ELF-1 (cell line): ENCODE measurements around the gene PACSIN2.

Experiments used
- DNase-seq: peaks from one replicate; pipeline ENCODE4 v3.0.0-alpha.2; 2016; ENCODE audit warnings: low read depth, low spot score

Gene PACSIN2

GRCh38 chr22:42906605-42907348, 108.2 kb downstream of the PACSIN2 start:
- DNase-seq, result no peak

GRCh38 chr22:42905702-42906183, 109.2 kb downstream of the PACSIN2 start:
- DNase-seq, result no peak

- no peak for DNase-seq
These were observed 109.7 kb downstream of the PACSIN2 start for GRCh38 chr22:42905217-42905616.

GRCh38 chr22:42904050-42904449, 110.9 kb downstream of the PACSIN2 start:
- no peak for DNase-seq

GRCh38 chr22:42902875-42903510, 112.0 kb downstream of the PACSIN2 start:
- DNase-seq, result peak; percentile 94

GRCh38 chr22:42901790-42902508, 113.0 kb downstream of the PACSIN2 start:
- no peak for DNase-seq

- no peak for DNase-seq
These were observed 117.0 kb downstream of the PACSIN2 start for GRCh38 chr22:42897960-42898359.

- DNase-seq, result no peak
These were observed 119.4 kb downstream of the PACSIN2 start for GRCh38 chr22:42895541-42895981.

- no peak for DNase-seq
These were observed 119.9 kb downstream of the PACSIN2 start for GRCh38 chr22:42895087-42895486.

- DNase-seq, result no peak
These were observed 121.4 kb downstream of the PACSIN2 start for GRCh38 chr22:42893371-42894150.

GRCh38 chr22:42892571-42893316, 122.2 kb downstream of the PACSIN2 start:
- DNase-seq, result no peak

- DNase-seq, result no peak
These were observed 122.8 kb downstream of the PACSIN2 start for GRCh38 chr22:42892156-42892555.

GRCh38 chr22:42891696-42892095, 123.3 kb downstream of the PACSIN2 start:
- DNase-seq, result no peak

- no peak for DNase-seq
These were observed 123.9 kb downstream of the PACSIN2 start for GRCh38 chr22:42891008-42891407.

GRCh38 chr22:42889304-42889703, 125.6 kb downstream of the PACSIN2 start:
- DNase-seq, result no peak

- DNase-seq, result no peak
These were observed 127.1 kb downstream of the PACSIN2 start for GRCh38 chr22:42887523-42888507.

- DNase-seq, result no peak
These were observed 127.8 kb downstream of the PACSIN2 start for GRCh38 chr22:42887120-42887519.

- DNase-seq, result no peak
These were observed 129.5 kb downstream of the PACSIN2 start for GRCh38 chr22:42885446-42885845.

GRCh38 chr22:42884616-42885375, 130.2 kb downstream of the PACSIN2 start:
- no peak for DNase-seq
